HEK293 (cell line): ENCODE data around the gene SERPINI1.

Source experiments
- CTCF ChIP-seq: fragments of 450-650 bp; formaldehyde crosslinking; IDR thresholded peaks from 2 replicates; pipeline ENCODE4 v1.5.1; 2016; ENCODE audit warnings: missing biosample characterization, missing genetic modification characterization
- TRIM28 ChIP-seq: IDR thresholded peaks from 2 replicates; pipeline ENCODE4 v1.6.1; 2011; ENCODE audit warnings: low read length, control low read depth, borderline replicate concordance
- ZEB2 ChIP-seq: fragments of 450-650 bp; formaldehyde crosslinking; IDR thresholded peaks from 2 replicates; pipeline ENCODE4 v1.5.1; 2016; ENCODE audit warnings: missing biosample characterization, missing genetic modification characterization
- ZNF175 ChIP-seq: fragments of 450-650 bp; formaldehyde crosslinking; IDR thresholded peaks from 2 replicates; pipeline ENCODE4 v1.5.1; 2016; ENCODE audit warnings: missing biosample characterization, missing genetic modification characterization

- no peak for TF ChIP-seq CTCF (tag by site-specific recombination)
- TF ChIP-seq ZNF175 (tag by site-specific recombination) = no peak
- no peak for TF ChIP-seq TRIM28
- no peak for TF ChIP-seq ZEB2 (tag by site-specific recombination)
These were observed 13.7 kb downstream of the SERPINI1 start for GRCh38 chr3:167749209-167749608.
